Mammary epithelial cell (primary cell): Measurements from ENCODE around the gene CD22.

ENCODE experiments used
- EZH2 ChIP-seq: IDR thresholded peaks from 2 replicates; pipeline ENCODE4 v1.6.1; 2012; ENCODE audit warnings: low read length, inconsistent platforms, borderline replicate concordance
- TF ChIP-seq, protein P1 (sequence below), 2 donors: IDR thresholded peaks in 1 of 2; conservative IDR thresholded peaks in 1 of 2; 2 replicates each; pipeline ENCODE4 v1.5.1; 2011 to 2012; ENCODE audit warnings: inconsistent platforms in 2 of 2, low read length in 2 of 2, mild to moderate bottlenecking in 2 of 2, control low read depth in 1 of 2, low read depth in 1 of 2; ENCODE audit not compliant: insufficient read depth in 1 of 2; ENCODE audit errors: extremely low read depth in 1 of 2

DNA sequence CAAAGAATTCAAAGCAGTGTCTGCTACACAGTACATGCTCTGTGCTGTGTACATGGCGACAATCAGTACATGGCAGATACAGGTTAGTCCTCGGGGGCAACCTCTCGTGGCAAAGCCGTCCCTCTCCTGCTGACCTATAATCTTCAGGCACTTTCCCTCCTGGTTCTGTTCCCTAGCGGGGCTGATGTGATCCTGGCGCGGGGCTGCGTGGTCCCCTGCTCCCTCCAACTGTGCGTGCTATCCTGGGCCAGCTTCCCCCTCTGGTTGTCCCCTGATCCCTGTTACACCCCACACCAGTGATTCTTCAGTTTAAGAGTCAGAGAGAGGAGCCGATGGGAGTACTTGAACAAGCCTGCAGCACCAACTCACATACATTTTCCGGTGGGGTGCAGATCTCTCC lies 25.0 kb upstream of the CD22 start:
- TF ChIP-seq, protein P1, sequence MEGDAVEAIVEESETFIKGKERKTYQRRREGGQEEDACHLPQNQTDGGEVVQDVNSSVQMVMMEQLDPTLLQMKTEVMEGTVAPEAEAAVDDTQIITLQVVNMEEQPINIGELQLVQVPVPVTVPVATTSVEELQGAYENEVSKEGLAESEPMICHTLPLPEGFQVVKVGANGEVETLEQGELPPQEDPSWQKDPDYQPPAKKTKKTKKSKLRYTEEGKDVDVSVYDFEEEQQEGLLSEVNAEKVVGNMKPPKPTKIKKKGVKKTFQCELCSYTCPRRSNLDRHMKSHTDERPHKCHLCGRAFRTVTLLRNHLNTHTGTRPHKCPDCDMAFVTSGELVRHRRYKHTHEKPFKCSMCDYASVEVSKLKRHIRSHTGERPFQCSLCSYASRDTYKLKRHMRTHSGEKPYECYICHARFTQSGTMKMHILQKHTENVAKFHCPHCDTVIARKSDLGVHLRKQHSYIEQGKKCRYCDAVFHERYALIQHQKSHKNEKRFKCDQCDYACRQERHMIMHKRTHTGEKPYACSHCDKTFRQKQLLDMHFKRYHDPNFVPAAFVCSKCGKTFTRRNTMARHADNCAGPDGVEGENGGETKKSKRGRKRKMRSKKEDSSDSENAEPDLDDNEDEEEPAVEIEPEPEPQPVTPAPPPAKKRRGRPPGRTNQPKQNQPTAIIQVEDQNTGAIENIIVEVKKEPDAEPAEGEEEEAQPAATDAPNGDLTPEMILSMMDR (conservative IDR thresholded peaks at IDR 0.05 in 1 of 2, IDR thresholded peaks at IDR 0.05 in 1 of 2; ENCODE audit: extremely low read depth in 1 of 2, insufficient read depth in 1 of 2, low read depth in 1 of 2, low read length in 2 of 2): no peak
- no peak for TF ChIP-seq EZH2
